Measurements from ENCODE around the gene PCDHGA3.
"Not testable (repeated sequence)": the region's sequence is repeated elsewhere in the genome, so short reads cannot be mapped to it uniquely, and the experiment has no call there.

PCDHGA3 gene

GRCh38 chr5:141342773-141343172 is 856 bp upstream of the PCDHGA3 start:
- Histone ChIP-seq H3K9ac (ENCODE audit: insufficient read length) (no peak overlapping the region), H3K36me3 (ENCODE audit: insufficient read depth, low read length) (no peaks in the 10 kb centered on the region), H3K4me3 (no peak overlapping the region), H3K27ac (no peak overlapping the region), H3K9me3 (ENCODE audit: low read depth, low read length) (no peaks in the 10 kb centered on the region)
- no peak for DNase-seq (ENCODE audit: low read depth, low spot score)
- TF ChIP-seq EZH2 (IDR thresholded peaks at IDR 0.05) (no peak), FOXP2 (optimal IDR thresholded peaks at IDR 0.05; ENCODE audit: control extremely low read depth, extremely low read length, insufficient read depth) (no peak), POLR2AphosphoS5 (IDR thresholded peaks at IDR 0.05; ENCODE audit: borderline replicate concordance, low read depth, low read length) (no peak)

GRCh38 chr5:141343953-141344463 is 379 bp downstream of the PCDHGA3 start:
- Histone ChIP-seq H3K36me3 (ENCODE audit: insufficient read depth, low read length) (no peaks in the 10 kb centered on the region), H3K9ac (ENCODE audit: insufficient read length) (no peak overlapping the region), H3K4me3 (no peak overlapping the region), H3K9me3 (ENCODE audit: low read depth, low read length) (no peaks in the 10 kb centered on the region), H3K27ac (no peak overlapping the region)
- DNase-seq (ENCODE audit: low read depth, low spot score), result no peak
- no peak for TF ChIP-seq FOXP2 (optimal IDR thresholded peaks at IDR 0.05; ENCODE audit: control extremely low read depth, extremely low read length, insufficient read depth)
- no peak for TF ChIP-seq POLR2AphosphoS5 (IDR thresholded peaks at IDR 0.05; ENCODE audit: borderline replicate concordance, low read depth, low read length)
- TF ChIP-seq EZH2 (IDR thresholded peaks at IDR 0.05), result no peak

- Histone ChIP-seq H3K9ac (ENCODE audit: insufficient read length) (no peak overlapping the region), H3K27ac (no peak overlapping the region), H3K36me3 (ENCODE audit: insufficient read depth, low read length) (no peaks in the 10 kb centered on the region), H3K9me3 (ENCODE audit: low read depth, low read length) (no peaks in the 10 kb centered on the region), H3K4me3 (no peak overlapping the region)
- TF ChIP-seq POLR2AphosphoS5 (IDR thresholded peaks at IDR 0.05; ENCODE audit: borderline replicate concordance, low read depth, low read length) (no peak), FOXP2 (optimal IDR thresholded peaks at IDR 0.05; ENCODE audit: control extremely low read depth, extremely low read length, insufficient read depth) (no peak), EZH2 (IDR thresholded peaks at IDR 0.05) (no peak)
- DNase-seq (ENCODE audit: low read depth, low spot score), result no peak
These were observed 1.7 kb downstream of the PCDHGA3 start for GRCh38 chr5:141345327-141345726.

- not testable (repeated sequence) for H3K4me3 ChIP-seq; DNase-seq (ENCODE audit: low read depth, low spot score); H3K9me3 ChIP-seq (ENCODE audit: low read depth, low read length)
These were observed 2.4 kb downstream of the PCDHGA3 start for GRCh38 chr5:141346017-141346416.

GRCh38 chr5:141349917-141350619 is 6.4 kb downstream of the PCDHGA3 start, which contains the start of gene PCDHGB1:
PCDHGB1 (plus strand) TSS chr5:141350099; CDS start chr5:141350261, 162 bp downstream.
- TF ChIP-seq FOXP2 (optimal IDR thresholded peaks at IDR 0.05; ENCODE audit: control extremely low read depth, extremely low read length, insufficient read depth) (no peak), EZH2 (IDR thresholded peaks at IDR 0.05) (no peak), POLR2AphosphoS5 (IDR thresholded peaks at IDR 0.05; ENCODE audit: borderline replicate concordance, low read depth, low read length) (no peak)
- Histone ChIP-seq H3K9me3 (ENCODE audit: low read depth, low read length) (no peaks in the 10 kb centered on the region; the same call in 1 of the 2 replicates), H3K27ac (no peak within 1 kb of the TSS), H3K9ac (ENCODE audit: insufficient read length) (no peak within 1 kb of the TSS), H3K4me3 (peak within 1 kb of the TSS; percentile 21; the same call in 1 of the 2 replicates), H3K36me3 (ENCODE audit: insufficient read depth, low read length) (no peaks in the 10 kb centered on the region)
- DNase-seq (ENCODE audit: low read depth, low spot score), result no peak

More at GRCh38 chr5:141346017-141346416, 2.4 kb downstream of the PCDHGA3 start:
- H3K27ac ChIP-seq; H3K36me3 ChIP-seq (ENCODE audit: insufficient read depth, low read length); H3K9ac ChIP-seq (ENCODE audit: insufficient read length): not testable (repeated sequence)

- no peaks in the 10 kb centered on the region for H3K36me3 ChIP-seq (ENCODE audit: insufficient read depth, low read length)
- no peak overlapping the region for H3K9ac ChIP-seq (ENCODE audit: insufficient read length)
- H3K27ac ChIP-seq, result no peak overlapping the region
- H3K9me3 ChIP-seq (ENCODE audit: low read depth, low read length), result no peaks in the 10 kb centered on the region; the same call in 1 of the 2 replicates
- no peak overlapping the region for H3K4me3 ChIP-seq
- TF ChIP-seq POLR2AphosphoS5 (IDR thresholded peaks at IDR 0.05; ENCODE audit: borderline replicate concordance, low read depth, low read length) (no peak), FOXP2 (optimal IDR thresholded peaks at IDR 0.05; ENCODE audit: control extremely low read depth, extremely low read length, insufficient read depth) (no peak), EZH2 (IDR thresholded peaks at IDR 0.05) (no peak)
- no peak for DNase-seq (ENCODE audit: low read depth, low spot score)
These were observed 8.0 kb downstream of the PCDHGA3 start for GRCh38 chr5:141351591-141351990.

- Histone ChIP-seq H3K27ac (no peak within 1 kb of the TSS), H3K4me3 (no peak within 1 kb of the TSS), H3K36me3 (ENCODE audit: insufficient read depth, low read length) (no peaks in the 10 kb centered on the region), H3K9ac (ENCODE audit: insufficient read length) (no peak within 1 kb of the TSS), H3K9me3 (ENCODE audit: low read depth, low read length) (no peaks in the 10 kb centered on the region; the same call in 1 of the 2 replicates)
- no peak for TF ChIP-seq EZH2 (IDR thresholded peaks at IDR 0.05)
- TF ChIP-seq FOXP2 (optimal IDR thresholded peaks at IDR 0.05; ENCODE audit: control extremely low read depth, extremely low read length, insufficient read depth), result no peak
- TF ChIP-seq POLR2AphosphoS5 (IDR thresholded peaks at IDR 0.05; ENCODE audit: borderline replicate concordance, low read depth, low read length), result no peak
- DNase-seq (ENCODE audit: low read depth, low spot score), result no peak
These were observed 11.4 kb downstream of the PCDHGA3 start, which contains the start of gene PCDHGA4 for GRCh38 chr5:141354900-141355469. PCDHGA4 (plus strand) TSS chr5:141355021; CDS start chr5:141355108, 87 bp downstream.

GRCh38 chr5:141355641-141356040 is 12.0 kb downstream of the PCDHGA3 start:
- no peak overlapping the region for H3K27ac ChIP-seq
- TF ChIP-seq EZH2 (IDR thresholded peaks at IDR 0.05) (no peak), FOXP2 (optimal IDR thresholded peaks at IDR 0.05; ENCODE audit: control extremely low read depth, extremely low read length, insufficient read depth) (no peak), POLR2AphosphoS5 (IDR thresholded peaks at IDR 0.05; ENCODE audit: borderline replicate concordance, low read depth, low read length) (no peak)
- H3K9ac ChIP-seq (ENCODE audit: insufficient read length), result no peak overlapping the region
- no peak overlapping the region for H3K4me3 ChIP-seq
- H3K9me3 ChIP-seq (ENCODE audit: low read depth, low read length), result no peaks in the 10 kb centered on the region; the same call in 1 of the 2 replicates
- DNase-seq (ENCODE audit: low read depth, low spot score), result no peak
- no peaks in the 10 kb centered on the region for H3K36me3 ChIP-seq (ENCODE audit: insufficient read depth, low read length)
